ENCODE data around the gene COLQ.
"Not testable (repeated sequence)": the region's sequence is repeated elsewhere in the genome, so short reads cannot be mapped to it uniquely, and the experiment has no call there.

The COLQ gene

DNA sequence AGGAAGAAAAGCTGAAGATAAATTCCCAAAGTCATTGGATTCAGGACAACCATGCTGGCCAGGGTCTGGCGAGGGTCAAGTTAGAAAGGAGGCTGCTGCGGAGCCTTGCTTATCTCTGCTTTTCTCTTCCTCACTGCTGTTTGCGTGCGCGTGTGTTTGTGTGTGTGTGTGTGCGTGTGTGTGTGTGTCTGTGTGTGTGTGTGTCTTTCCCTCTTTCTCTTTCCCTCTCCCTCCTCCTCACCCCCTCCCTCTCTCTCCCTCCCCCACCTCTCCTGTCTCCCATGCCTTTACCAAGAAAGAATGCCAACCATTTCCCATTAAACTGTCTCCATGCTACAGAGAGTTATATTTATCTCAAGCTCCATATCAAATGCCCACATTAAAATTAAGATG is at the start of gene COLQ:
TSS of gene COLQ (minus strand) at position 134 of the 393 bp plus-strand sequence. CDS start at position 53, 81 bp downstream.
- peak; percentile 15 for DNase-seq (ENCODE audit: low read depth)

DNA sequence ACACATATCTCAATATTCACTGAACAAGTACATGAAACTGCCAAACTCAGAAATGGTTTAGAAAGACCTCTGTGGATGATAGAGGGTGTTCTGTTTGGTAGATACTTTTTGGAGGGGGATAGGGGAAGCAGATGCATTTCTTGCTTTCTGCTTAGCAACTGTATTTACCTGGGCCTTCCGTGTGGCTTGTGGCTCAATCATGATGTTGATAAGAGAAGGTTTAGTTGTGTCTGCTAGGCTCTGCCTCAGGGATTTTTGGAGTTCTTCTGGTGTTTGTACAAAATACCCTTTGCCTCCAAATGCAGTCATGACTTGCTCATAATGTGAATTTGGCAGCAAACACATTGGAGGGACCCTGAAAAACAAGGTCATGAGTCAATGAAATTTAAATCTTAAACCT is 41.7 kb upstream of the COLQ start:
- DNase-seq (ENCODE audit: low read depth) = no peak

DNA sequence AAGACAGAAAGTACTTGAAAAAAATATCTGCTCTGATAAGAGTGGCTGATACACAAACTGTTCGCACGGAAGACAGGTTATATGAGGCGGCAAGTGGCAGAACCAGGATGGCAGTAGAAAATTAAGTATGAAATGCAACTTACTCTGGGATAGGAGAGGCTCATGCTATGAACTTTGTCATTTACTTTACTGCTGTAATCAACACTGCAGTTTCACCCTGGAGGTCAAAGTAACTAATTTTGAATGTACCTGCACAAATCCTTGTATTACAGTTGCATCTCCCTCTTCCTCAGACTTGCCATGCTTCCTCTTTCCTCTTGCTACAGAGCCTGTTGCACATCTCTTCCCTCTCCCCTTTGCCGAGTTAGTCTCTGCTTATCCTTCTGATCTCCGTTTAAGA is 41.1 kb upstream of the COLQ start:
- no peak for DNase-seq (ENCODE audit: low read depth)

DNA sequence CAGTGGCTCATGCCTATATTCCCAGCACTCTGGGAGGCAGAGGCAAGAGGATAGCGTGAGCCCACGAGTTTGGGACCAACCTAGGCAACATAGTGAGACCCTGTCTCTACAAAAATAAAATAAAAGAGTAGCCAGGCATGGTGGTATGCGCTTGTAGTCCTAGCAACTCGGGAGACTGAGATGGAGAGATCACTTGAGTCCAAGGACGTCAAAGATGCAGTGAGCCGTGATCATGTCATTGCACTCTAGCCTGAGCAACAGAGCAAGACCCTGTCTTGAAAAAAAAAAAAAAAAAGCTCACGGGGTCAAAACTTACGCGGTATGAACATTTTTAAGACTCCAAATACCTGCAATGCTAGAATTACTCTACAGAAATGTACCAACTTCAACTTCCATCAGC is 37.1 kb upstream of the COLQ start:
- no peak for DNase-seq (ENCODE audit: low read depth)

DNA sequence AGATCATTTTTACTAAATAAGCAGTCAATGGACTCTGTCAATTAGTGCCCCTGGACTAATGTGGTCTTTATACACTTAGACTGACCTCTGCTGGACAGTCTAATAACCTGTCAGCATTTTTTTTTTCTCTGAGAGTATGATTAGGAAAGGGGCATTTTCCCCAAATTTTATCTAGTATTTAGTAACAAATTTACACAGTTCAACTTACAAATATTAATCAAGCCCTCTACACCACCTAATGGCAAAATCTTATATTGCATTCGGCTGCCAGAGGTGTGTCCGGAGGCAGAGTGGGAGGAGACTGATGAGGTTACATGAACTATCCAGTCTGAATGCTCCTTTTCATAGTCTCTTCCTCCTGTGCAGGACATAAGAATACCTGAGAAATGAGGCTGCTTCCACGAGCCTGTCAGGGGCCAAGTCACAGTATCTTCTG is 36.0 kb upstream of the COLQ start:
- peak; percentile 75 for DNase-seq (ENCODE audit: low read depth)

DNA sequence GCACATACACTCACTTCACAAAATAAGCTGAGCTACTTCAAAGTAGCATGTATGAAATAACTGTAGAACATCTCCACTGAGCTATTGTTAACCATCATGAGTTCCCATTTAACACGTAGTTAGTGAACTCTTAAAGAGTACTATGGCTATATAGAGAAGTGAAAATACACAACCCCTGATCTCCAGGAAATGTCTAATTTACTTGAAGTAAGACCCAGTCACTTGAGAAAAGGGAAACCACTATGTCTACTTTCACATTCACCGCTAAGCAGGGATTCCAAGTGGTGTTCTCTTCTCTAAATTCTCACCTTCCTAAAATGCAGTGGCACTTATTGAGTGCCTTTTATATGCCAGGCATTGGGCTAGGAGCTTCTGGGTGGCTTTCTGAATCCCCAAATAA is 35.0 kb upstream of the COLQ start:
- DNase-seq (ENCODE audit: low read depth) = no peak

DNA sequence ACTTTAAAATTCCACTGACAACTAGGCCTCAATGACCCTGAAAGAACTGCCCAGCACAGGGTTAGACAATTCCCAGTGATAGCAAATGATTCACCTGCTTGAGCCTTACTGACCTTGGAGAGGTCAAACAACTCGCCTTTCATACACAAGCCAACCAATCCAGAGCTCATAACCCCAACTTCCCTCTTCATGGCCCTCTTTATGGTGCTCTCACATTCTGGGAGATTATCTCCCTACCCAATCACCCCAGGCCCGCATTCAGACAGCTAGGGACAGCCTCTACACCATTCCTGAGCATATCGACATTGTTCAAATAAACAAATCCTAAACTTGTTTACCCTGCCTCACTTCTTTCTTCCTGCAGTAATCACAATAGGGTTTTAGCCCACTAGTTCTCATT is 32.2 kb upstream of the COLQ start:
- DNase-seq (ENCODE audit: low read depth) = no peak

DNA sequence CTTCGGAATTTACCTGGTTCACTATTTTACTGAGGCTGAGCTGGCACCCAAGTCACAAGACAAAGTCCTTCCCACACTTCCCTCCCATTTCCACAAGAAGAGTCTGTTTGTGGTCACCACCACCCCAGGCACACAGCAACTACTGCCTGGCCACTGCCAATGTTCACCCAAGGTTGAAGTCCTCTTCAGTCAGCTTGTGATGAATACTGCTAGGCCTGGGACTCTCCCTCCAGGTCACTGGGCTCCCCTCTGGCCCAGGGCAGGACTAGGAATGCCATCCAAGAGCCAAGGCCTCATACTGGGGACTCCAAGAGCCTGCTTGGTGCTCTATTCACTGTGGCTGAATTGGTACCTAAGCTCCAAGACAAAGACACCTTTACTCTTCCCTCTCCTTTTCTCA is 30.4 kb upstream of the COLQ start:
- DNase-seq (ENCODE audit: low read depth) = no peak

DNA sequence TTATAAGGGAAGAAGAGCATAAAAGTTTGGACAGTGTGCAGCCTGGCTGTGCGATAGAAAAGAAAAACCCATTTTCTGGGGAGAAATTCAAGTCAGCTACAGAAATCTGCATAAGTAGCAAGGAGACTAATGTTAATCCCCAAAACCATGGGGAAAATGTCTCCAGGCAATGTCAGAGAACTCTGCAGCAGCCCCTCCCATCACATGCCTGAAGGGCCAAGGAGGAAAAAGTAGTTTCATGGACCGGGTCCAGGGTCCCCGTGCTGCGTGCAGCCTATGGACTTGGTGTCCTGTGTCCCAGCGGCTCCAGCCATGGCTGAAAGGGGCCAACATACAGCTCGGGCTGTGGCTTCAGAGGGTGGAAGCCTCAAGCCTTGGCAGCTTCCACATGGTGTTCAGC is 28.3 kb upstream of the COLQ start:
- DNase-seq (ENCODE audit: low read depth) = no peak

DNA sequence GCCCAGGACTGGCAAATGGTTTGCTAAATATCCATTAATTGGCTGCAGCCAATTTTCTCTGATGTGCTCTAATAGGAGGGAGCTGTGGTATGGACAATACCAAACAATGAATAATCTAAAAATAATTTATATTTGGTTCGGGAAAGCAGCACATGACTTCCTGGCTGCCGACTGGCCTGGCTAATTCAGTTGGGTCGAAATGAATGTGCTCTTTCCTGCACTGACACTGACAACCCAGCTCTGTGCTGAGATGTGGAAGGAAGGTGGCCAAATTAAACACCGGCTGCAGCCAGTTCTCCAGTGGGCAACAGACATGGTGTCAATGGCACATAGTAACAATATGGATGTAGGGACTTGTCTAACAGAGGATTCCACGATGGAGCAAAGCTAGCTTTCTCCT is 21.1 kb upstream of the COLQ start:
- DNase-seq (ENCODE audit: low read depth) = no peak

DNA sequence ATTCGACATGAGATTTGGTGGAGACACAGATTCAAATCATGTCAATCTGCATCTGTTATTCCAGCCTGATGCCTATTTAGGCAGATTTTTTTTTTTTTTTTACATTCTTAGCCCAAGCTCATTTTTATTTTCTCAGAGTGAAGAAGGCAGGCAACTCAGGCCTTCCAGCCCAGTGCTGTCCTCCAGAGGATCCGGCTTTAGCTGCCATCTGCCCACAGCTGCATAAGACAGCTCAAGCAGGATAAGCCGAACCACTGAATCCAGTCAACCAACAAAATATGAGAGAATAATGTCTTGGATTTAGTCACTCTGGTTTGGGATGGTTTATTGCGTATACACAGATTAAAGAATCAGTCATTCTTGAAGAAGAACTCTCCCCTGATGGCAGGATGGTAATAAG is 19.9 kb upstream of the COLQ start:
- DNase-seq (ENCODE audit: low read depth) = no peak

DNA sequence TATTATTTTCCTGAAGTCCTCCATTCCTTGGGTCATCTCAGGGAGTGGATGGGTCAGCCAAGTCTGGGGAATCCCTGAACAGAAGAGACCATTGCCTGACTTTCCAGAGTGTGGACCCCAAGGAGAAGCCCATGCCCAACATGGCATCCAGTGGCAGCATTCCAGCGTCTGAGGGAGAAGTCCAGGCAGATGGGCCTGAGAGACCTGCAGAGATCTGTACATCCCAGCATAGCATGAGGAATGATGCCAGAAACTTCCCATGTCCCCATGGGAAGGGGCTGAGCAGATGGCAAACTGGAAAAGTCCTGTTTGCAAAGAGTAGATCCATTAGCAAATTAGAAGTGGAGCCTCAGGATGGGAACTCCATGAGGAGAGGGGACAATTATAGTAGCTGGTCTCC is 17.6 kb upstream of the COLQ start:
- no peak for DNase-seq (ENCODE audit: low read depth)

DNA sequence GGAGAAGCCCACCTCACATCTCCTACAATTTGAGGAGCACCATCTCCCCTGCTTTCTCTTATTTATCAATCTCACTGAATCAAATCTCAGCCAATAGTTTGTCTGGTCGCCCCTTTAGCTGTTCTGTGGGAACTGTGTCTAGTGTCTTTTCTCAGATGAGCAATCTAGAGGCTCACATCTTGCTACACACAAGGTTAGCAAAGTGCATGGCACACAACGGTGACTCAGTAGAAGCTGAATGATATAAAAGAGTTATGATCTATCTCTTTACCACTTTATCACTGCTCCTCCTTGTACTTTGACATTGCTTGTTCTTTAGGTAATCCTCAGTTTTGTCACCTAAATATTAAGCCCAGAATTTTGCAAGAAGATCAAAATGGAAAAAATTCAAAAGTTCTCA is 16.8 kb upstream of the COLQ start:
- peak; percentile 34 for DNase-seq (ENCODE audit: low read depth)

DNA sequence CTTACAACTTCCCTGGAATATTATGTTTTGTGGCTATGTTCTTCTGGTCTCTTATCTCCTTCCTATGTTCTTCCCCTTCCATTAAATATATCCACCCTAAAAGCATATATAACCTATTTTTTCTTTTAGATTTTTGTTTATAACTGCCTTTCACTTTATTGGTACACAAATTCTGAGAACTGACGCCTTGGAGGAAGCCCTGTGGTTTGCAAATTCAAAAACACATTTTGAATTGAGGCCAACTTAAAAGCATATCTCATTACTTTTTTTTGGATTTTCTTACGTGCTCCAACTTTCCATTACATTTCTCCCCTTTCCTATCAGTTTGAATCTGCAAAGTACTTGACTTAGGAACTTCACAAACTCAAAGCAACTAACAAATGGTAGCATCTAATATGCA is 15.3 kb upstream of the COLQ start:
- no peak for DNase-seq (ENCODE audit: low read depth)

DNA sequence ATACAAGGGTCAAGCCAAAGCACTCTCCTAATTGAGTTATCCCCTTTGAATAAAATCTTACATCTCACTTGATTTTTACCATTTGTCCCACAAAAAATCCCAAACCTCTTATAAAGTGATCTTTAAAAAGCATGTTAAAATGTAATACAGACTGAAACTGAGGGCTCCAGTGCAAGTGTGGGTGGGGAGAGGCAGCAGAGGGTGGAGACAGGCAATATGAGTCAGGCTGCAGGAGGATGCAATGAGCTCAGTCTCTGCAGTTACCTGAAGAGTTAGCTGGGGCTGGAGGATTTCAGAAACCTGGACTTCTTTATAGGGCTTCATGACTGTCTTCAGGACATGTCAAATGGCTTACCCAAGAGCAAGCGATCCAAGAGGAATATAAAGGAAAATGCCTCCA is 14.2 kb upstream of the COLQ start:
- no peak for DNase-seq (ENCODE audit: low read depth)

DNA sequence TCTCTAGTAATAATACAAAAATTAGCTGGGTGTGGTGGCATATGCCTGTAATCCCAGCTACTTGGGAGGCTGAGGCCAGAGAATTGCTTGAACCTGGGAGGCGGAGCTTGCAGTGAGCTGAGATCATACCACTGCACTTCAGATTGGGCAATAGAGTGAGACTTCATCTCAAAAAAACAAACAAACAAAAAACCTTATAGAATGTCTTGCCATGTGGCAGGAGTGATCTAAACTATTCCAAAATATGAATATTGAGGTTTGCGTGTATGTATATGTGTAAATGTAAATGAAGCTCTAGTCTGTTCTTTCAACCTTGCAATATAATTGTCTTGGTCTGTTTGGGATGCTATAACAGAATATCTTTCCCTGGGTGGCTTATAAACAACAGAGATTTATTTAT is 11.1 kb upstream of the COLQ start:
- DNase-seq (ENCODE audit: low read depth) = not testable (repeated sequence)

DNA sequence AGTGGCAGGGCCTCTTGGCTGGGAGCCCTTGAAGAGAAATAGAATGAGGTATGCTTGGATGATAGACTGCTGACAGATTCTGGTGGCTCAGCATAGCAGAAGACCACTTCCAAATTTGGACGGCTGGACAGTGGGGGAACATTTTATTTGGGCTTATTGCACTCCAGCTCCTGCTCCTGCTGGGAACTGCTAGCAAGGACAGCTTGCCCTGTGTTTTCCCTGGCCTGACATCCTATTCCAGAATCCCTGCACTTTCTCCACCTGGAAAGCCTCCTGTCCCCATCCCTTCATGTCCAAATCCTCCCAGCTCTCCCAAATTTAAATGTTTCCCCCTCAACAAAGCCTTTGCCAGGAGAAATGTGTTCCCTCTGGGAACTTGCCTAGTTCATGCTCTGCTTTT is 9.8 kb upstream of the COLQ start:
- no peak for DNase-seq (ENCODE audit: low read depth)

DNA sequence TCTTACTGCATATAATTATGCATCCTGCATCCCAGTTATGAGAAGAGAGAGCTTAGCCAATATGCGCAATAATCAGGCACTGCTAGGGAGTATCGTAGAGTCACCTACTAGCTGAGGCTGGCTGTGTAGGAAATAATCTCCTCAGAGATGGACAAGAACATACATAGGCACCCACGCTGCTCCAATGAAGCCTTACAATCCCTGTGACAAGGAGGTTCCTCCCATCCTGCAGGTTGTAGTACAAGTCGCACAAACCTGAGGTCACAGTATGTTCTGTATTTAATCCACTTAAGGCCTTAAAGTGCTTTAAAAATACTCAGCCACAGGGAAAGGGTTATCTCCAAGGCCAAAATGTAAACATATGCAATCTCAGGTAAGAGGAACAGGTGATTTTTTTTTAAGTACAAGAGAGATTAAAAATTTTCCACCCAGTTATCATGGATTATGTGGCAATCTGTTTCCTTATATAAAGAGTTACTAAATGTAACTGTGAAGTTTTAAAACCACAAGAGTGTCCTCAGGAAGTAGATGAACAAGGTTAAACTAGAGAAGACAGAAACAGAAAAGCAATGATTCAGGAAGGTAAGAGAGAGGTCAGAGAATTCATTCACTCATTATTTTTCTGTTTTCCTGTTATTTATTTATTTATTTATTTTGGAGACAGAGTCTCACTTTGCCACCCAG is 7.5 kb upstream of the COLQ start:
- no peak for DNase-seq (ENCODE audit: low read depth)

DNA sequence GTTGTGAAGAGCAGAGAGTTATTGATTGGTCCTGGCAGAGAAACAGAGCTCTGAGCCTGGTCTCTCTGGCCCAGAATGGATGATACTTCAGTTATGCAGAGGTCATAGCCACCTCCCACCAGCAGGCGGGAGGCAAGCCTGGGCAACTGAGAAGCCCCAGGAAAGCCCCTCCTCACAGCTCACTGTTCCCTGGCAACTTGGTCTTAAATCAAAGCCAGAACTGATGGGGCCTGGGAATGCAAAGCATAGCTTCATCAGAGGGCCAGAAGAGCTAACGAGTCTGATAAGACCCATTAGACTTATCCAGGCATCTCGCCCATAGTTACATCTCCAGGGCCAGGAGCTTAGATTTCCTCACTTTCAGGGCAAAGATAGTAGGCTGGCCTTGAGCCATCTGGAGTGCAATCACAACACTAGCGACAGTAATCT is 5.5 kb upstream of the COLQ start:
- DNase-seq (ENCODE audit: low read depth) = peak; percentile 67

DNA sequence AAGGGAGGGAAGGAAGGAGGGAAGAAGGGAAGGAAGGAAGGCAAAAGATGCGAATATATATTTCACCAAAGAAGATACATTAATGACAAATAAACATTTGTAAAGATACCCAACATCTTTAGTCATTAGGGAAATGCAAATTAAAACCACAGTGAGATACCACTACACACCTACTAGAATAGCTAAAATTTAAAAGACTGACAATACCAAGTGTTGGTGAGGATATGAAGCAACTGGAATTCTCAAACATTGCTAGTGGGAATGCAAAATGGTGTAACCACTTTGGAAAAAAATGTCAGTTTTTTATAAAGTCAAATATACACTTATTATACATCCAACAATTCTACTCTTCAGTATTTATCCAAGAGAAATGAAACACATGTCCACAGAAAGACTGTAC is 4.3 kb upstream of the COLQ start:
- no peak for DNase-seq (ENCODE audit: low read depth)

DNA sequence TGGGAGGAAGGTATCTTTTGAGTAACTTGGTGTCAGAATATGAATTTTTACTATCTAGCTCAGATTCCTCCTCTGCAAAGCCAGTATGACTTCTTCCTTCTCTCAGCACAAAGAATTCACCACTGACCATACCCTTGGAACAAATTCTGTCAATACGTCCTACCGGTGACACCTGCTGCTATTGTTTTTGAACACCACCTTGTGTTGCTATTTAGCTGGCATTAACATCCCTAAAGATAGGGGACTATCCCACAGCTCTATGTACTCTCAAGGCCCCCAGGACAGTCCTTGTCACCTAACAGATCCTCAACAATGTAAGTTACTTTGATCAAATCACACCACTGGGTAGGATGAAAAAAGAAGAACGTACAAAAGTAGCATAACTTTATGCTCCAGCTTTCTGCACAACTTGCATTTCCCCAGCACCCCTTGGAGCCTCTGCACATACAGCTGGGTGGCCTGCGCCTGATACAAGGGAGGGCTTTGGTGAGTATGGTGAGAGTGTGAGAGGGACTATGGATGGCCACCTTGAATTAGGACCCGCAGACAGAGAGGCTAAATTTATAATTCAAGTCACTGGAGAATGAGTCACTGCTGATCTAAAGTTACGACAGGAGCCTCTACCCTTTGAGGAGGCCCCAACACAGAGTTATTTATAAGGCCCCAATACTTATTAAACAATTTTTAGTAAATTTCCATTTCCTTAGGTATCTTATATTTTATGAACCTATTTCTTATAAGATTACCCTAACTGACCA is 2.3 kb upstream of the COLQ start:
- no peak for DNase-seq (ENCODE audit: low read depth)

DNA sequence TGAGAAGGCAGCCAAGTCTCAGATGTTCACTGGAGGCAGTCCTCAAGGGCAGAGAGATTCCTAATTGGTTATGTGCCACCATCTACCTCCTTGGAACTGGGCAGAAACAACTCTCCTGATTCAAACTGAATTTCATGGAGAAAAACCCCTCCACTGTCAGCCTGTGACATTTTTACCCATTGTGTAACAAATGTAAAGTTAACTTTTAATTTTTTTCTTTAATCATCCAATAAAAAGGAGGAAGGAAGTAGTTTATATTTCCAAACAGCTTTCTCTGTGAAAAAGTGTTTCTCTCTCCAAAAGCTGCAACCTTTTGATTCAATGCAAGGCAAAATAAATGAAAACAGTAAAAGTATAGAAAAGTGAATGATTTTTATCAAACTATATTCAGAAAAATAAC is 510 bp upstream of the COLQ start:
- DNase-seq (ENCODE audit: low read depth) = no peak

DNA sequence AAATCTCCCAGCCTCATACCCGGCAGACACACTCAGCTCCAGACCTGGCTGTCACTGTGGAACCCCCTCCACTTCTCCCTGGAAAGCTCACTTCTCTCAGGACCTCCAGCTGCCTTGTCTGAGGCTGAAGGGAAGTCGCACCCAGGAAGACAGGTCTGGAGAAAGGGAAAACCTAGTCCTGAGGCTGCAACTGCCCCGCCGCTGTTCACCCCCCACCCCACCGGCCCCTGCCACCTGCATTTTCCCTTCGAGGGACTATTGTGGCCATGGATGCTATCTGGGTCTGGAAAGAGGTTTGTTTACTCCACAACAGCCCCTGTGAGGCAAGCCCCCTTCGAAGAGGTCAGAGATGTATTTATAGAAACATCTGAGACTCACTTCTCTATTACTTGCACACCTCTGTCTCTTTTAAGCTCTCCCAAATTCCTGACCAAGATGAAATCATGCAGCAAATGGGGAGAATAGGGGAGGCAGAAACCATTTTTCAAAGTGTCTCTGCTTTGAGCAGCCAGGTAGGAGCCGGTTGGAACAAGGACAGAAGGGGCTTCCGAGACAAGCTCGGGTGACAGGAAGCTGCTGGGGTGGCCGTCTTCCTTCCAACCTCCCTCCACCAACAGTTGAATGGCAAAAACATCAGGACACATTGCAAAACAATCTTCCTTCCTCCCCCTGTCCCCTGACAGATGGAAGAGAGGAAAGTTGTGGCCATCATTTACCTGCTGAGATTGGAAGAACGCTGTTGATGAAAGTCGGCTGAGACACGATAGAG is 518 bp downstream of the COLQ start:
- DNase-seq (ENCODE audit: low read depth) = no peak

All from amniotic epithelial cell (primary cell).